ENCODE data around the gene OGFOD1.

The OGFOD1 gene

DNA sequence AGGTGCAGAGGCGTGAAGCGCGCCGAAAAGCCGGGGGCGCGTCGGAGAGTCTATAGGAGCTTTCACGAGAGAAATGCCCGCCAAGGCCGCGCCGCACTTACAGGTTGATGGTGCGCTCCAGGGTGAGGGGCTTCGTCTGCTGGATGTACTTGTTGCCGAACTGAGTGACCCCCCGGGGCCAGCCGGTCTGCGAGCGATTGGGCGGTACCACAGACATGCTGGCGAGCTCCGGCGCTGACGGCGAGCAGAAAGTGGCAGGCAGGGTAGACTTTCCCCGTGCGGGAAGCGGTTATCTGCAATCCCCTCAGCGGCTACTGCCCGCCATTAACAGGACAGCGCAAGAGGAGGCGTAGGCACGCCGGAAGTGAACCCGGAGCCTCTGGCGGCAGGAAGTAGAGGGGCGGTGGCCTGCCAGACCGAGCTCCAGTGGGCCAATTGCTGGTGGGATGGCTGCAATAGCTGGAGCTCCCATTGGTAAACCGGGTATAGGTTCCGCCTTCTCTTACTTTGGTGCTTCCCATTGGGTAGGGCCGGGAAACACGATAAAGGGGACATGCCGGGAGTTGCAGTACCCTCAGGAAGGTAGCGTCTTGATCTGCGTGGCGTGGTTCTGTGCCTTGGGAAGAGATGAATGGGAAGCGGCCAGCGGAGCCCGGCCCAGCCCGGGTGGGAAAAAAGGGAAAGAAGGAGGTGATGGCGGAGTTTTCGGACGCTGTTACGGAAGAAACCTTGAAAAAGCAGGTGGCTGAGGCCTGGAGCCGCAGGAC, at the start of gene OGFOD1, which contains the start of gene NUDT21:
Gene OGFOD1, plus strand, starts transcription at position 569 of the 767 bp plus-strand sequence. Its CDS starts 59 bp downstream, at position 628.
Gene NUDT21, minus strand, starts transcription at position 347 of the 767 bp plus-strand sequence. Its CDS starts 130 bp downstream, at position 217.
- DNase-seq: peak; percentile 47

DNA sequence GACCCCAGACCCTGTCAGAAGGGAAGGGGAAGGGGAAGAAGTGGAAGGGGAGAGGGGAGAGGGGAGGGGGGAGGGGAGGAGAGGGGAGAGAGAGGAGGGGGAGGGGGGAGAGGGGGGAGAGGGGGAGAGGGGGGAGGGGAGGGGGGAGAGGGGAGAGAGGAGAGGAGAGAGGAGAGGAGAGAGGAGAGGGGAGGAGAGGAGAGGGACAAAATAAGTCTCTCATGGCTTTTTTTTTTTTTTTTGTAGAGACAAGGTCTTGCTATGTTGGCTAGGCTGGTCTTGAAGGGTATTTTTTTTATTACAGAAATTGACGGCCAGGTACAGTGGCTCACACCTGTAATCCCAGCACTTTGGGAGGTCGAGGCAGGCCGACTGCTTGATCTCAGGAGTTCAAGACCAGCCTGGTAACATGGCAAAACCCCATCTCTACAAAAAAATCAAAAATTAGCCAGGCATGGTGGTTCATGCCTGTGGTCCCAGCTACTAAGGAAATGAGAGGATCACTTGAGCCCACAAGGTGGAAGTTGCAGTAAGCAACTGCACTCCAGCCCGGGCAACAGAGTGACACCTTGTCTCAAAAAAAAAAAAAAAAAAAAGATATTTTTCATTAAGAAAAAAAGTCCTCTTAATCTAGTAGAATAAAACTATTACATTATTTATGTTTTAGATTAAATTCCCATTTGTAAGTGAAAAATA, 45.2 kb upstream of the OGFOD1 start:
- no peak for DNase-seq

DNA sequence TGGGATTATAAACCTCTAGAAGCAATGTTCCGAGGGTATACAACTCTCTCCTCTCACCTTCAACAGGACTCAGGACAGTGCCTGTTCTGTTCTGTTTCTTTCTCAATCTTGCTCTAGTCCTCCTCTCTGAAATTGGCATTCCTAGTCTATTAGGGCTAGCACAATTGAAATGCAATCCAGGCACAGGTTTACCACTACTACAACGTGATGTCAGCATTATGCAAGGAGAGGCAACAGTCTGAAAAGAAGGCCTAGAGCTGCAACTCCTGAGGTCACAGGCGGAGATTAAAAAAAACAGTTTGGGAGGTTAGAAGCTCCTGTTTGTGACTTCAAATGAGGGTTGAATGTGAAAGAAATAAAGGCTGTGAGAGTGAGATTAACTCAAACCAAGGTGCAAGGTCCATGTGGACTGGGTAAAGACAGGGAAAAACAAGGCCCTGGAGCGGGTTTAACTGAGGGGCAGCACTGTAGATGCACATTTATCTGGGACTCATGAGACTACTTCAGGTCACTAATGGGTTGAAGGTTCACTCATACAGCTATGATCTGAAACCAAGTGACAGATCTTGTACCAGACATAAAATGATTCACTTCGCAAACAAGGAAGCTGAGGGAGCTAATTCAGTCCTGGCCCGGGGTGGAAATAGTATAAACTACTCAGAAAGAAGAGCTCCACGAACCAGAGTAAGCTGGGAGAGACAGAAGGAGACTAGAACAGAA, 42.8 kb upstream of the OGFOD1 start:
- DNase-seq: no peak

DNA sequence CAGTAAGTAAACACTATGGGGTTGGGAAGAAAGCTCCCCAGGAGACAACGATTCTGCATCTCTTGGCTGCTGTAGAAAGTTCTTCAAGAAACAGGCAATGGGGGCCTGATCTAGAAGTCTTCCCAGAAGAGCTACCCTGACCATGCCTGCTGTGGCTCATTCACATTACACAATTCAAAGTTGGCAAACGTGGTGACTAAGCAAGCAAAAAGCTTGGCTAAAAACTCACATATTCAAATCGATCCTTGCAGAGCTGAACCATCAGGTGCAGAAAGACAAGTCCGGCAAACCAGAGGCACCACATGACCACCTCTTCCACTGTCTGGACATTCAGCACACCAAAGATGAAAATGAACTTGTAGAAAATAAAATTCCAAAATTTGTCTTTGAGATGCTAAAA, 42.2 kb upstream of the OGFOD1 start:
- DNase-seq: no peak

DNA sequence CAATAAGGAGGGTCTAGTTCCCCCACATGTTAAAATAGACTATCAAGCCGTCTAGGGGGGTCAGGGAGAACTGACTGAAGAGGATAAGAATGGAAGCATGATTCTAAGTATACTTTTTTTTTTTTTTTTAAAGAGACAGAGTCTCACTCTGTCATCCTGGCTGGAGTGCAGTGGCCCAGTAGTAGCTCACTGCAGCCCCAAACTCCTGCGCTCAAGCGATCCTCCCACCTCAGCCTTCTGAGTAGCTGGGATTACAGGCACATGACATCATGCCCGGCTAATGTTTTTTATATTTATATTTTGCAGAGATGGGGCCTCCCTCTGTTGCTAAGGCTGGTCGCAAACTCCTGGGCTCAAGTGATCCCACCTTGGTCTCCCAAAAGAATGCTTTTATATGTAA, 40.2 kb upstream of the OGFOD1 start:
- DNase-seq: no peak

DNA sequence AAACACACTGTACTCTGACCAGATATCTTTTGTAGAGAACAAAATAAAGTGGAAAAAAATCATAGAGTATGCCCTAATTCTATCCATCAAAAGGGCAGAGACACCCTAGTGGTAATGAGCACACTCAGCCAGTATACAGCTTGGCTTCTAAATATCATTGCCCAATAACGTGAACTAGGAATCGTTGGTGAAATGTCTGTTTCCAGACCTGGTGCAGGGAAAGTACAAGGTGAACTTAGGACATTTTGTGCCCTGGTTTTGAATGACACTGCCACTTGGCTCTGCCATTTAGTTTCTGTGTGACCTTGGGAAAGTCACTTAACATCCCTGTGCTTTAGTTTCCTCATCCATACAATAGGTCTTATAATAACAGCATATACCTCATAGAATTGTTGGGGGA, 39.7 kb upstream of the OGFOD1 start:
- DNase-seq: no peak

DNA sequence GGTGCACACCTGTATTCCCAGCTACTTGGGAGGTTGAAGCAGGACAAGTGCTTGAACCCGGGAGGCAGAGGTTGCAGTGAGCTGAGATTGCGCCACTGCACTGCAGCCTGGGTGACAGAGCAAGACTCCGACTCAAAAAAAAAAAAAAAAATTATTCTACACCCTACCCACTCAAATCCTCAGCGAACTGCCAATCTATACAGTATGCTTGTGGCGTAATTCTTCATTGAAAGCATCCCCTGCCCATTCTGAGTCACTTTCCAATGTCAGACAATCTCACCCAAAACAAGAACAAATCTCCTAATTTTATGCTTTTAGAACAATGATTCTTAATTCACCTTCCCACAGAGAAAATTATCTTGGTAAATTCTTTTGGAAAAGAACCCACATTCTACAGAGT, 38.0 kb upstream of the OGFOD1 start:
- no peak for DNase-seq

DNA sequence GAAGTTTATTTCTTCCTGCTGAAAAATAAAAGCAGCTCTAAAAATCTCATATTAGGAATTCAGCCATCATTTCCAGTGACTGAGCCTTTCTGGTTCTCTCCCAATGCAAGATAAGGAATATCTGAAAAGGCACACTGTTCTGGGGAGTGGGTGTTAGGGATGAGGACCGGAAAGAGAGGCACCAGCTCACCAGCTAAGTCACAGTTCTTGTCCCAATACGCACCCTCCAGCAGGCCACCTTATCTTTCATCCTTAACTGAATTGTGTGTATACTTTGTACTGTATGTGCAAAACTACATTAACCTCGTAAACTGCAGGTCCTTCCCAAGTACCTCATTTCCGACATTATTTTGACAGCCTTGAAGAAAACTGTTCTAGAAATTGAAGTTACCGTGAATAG, 37.0 kb upstream of the OGFOD1 start:
- DNase-seq: no peak

DNA sequence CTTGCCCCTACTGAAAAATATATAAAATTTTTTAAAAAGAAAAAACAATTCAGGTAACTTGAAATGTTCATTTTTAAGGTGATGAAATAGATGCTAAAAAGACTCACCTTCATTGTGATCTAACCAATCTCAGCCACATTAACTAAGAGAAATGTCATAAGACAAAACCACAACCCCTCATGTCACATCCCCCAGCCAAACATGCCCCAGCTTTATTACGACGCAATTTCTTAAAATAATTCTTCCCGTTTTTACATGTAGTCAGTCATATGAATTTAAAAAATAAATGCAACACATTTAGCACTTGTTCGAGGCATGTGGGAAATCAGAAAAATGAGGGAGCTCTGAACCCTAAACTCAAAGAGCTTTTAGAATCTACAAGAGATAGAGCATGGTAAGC, 35.5 kb upstream of the OGFOD1 start:
- DNase-seq: no peak

DNA sequence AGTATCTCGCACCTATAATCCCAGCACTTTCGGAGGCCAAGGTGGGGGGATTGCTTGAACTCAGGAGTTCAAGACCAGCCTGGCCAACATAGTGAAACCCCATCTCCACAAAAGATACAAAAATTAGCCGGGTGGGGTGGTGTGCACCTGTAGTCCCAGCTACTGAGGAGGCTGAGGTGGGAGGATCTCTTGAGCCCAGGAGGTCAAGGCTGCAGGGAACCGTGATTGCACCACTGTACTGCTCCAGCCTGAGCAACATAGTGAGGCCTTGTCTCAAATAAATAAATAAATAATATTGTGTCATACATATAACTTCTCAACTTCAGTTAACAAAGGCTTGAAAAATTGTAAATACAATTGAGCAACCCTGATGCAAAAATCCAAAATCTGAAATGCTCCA, 34.2 kb upstream of the OGFOD1 start:
- DNase-seq: no peak

DNA sequence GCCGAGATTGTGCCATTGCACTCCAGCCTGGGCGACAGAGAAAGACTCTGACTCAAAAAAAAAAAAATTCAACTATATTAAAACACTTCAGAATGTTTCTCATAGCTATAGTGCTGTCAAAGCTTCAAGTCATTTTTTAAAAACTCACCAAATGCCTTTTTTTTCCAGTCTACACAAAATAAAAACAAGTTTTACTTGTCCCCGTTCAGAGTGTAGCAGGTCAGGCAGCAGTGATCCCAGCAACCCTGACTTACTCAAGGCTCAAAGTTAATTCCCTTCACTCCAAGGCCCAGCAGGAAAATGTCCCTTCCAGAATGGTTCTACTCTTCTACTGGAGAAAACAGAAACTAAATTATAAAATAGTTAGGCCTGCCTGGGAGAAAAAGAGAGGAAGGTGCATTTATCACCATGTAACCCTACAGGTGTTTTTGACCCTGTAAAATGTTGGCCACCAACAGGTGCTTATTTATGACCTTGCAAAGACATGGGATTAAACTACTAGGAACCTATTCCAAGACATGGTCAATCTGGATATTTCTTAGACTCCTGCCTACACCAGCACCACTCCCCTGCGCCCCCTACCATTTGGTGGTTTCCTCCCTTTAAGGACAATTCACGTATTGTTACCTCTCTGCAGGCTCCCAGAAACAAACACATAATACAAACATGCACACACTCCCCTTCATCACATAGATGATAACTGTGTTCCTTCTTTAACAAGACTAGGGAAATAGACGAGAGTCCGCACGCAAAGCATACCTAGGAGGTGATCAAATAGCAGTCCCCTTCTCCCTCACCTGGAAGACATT, 31.4 kb upstream of the OGFOD1 start:
- no peak for DNase-seq

DNA sequence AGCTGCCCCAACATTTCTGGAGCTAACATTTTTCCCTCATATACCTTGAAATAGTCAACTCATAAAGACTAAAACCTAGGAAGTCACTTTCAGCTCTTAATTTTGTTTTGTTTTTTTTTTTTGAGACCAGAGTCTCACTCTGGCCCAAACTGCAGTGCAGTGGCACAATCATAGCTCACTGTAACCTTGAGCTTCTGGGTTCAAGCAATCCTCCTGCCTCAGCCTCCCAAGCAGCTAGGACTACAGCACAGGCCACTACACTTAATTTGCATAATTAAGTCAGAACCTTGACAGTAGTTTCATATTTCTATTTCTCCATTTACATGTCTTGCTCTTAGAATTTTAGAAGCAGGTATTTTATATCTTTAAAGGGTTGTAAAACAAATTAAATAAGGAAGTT, 30.7 kb upstream of the OGFOD1 start:
- DNase-seq: no peak

DNA sequence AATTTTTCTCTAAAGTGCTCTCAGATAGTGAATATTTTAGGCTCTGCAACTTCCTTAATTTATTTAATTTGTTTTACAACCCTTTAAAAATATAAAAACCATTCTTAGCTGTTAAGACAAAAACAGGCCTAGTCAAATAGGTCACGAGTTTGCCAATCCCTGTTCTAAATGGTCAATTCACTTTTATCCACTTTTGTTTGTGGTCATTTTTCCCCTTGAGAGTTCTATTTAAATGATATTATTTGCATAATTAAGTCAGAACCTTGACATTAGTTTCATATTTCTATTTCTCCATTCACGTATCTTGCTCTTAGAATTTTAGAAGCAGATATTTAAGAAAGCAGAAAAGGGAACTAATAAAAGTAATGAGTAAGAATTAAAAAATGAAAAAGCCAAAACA, 30.0 kb upstream of the OGFOD1 start:
- DNase-seq: no peak

DNA sequence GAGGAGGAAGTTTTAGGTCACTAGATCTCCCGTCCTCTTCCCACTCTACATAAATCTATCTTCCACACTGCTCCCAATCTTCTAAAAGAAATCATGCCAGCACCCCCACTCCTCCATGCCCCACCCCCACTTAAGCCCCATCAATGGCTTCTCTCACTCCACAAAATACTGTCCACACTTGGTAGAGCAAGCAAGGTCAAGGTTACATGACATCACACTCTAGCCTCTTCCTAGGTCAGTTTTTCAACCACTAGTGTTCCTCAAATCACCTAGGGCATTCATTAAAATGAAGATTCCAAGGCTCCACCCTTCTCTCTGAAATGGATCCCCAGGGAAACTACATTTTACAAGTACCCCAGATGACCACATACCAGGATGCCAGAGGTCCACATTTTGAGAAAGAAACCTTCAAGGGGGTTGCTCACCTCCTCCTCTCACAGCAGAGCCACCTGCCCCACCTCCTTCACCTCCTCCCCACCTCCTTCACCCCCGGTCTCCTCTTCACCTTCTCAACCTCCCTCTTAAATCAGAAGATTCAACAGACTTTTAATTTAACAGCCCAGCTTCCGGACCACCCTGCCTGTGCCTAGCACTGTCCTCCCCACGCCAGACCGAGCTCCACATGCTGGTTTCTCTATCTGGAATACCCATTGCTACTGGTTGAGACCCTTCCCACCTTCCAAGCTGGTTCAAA, 29.2 kb upstream of the OGFOD1 start:
- DNase-seq: no peak

DNA sequence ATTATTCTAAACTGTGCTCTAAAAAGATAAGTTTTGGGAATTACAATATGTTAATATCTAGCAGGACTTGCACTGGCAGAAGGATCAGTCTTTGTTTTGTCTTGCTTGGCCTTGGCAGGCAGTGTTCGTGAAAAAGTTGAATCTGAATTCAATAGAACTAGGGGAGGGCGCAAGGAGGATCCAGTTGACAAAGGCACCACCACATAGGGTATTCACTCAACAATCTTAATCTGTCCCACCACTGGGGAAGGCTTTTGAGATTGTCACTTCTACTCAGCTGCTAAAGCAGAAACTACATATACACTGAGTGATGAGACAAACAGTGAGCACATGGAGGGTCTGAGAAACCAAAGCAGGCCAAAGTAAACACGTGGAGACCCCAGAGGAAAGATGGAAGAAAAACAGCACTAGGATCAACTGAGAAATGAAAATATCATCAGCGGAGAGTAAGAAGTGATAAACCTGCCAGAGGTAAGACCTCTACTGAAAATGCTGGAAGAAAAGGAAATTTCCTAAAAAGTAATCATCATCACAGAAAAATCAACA, 28.4 kb upstream of the OGFOD1 start:
- DNase-seq: no peak

DNA sequence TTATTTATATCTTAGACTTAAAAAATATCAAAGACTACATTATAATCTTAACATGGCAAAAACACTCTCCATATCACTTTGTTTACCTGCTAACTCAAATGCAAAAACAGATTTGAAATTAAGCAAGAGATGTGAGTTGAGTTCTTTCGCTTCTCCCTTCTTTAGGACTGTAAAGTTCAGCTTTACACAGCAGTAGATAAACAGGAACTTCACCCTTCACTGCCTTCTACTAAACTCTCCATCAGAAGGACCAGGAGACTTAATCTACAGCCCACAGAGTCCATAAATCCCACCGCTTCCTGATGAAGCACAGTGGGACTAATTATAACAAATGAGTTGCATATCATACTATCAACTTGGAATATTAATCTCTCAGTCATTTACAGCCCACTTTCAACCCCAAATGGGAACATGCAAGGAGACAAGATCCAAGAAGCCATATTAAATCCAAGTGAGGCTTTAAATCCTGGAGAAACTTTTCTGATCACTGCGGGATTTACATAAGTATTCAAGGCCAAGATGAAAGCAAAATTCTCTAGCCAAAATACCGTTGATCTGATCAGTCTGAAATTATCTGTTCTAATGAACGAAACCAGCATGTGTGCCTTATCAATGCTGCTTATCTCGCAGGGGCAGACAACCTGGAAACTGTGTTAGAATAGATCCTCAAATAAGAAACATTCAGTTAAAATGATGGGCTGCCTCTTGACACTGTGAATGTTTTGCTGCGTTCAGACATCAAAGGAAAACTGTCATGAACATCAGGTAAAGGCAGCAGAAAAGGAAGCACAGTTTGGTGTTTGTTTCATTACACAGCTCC, 27.6 kb upstream of the OGFOD1 start:
- DNase-seq: no peak

DNA sequence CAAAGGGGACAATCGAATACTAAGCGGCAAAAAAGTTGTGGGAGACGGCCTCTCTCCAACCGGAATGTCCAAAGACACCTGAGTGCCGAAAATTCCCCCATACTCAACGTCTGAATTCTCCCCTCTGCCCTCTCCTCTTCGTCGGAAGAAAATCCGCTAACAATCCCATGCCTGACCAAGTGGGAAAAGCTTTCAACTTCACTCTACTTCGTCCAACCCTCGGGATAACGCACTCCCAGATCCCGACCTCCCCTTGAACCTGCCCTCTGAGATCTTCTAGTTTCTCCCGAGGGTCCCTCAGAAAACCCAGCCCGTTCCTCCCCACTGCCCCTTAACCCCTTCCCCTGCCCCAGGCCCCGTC, 27.0 kb upstream of the OGFOD1 start:
- DNase-seq: no peak

DNA sequence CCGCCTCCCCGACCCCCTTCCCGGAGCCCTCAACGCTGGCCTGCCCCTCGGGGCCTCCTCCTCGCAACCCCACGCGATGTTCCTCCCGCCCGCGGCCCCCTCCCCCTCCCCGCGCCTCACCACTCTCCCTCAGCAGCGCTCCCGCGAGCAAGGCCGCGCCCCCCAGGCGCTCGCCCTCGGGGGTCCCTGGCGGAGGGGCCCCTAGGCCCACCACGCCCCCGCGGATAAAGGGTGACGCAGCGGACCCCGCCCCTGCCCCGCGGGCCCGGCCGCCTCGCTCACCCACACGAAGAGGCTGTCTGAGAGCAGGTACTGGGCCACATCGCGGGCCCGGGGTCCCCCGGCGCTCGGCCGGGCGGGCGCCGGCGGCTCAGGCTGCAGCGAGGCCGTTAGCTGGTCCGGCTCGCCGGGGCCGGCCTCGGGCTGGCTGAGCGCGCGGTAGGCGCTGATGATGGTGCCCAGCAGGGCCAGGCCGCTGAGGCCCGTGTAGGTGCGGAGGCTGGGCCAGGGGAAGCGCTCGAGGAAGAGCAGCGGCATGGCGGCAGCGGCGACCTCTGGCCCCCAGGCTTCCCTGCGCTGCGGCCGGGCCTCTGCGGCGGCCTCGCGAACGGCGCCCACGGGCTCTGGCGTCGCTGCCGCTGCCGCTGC, 26.4 kb upstream of the OGFOD1 start:
- DNase-seq: no peak

DNA sequence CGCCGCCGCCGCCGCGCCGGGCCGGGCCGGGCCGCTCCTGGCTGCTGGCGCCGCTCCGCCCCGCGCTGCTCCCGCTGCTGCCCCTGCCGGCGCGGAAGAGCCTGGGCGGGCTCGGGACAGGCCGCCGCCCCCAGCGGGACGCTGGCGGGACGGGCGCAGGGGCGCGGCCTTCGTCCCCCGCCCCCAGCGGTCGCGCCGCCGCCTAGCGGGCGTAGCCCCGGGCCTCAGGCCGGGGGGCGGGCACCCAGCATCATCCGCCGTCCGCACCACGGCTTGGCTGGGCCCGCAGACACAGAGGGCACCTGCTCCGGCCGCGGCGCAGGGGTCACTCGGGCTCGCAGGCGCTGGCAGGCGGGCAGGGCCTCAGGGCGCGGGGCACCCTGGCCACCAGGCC, 25.9 kb upstream of the OGFOD1 start, which contains the start of gene AMFR:
Gene AMFR, minus strand, starts transcription at position 107 of the 394 bp plus-strand sequence. CDS start 218 bp downstream, outside the sequence.
- no peak for DNase-seq

DNA sequence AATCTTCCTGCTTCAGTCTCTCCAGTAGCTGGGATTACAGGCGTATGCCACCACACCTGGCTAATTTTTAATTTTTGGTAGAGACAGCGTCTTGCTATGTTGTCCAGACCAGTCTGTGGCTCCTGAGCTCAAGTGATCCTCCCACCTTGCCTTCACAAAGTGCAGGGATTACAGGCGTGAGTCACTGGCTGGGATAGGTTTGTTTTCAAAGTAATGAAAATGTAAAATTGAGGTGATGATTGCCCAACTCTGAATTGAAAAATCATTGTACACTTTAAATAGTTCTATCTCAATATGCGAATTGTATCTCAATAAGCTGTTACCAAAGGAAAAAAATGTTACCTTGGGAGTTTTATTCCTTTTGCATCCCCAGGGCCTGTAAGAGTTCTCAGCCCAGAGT, 24.8 kb upstream of the OGFOD1 start:
- DNase-seq: no peak
